Endothelial cell of umbilical vein (primary cell): Measurements from ENCODE around the gene RFX2. TPM values are rescaled to one million over a fixed set of nuclear protein-coding genes. Genes with fewer than 3 reads are reported as not detected.

ENCODE experiments used
- BruUV-seq: library from RNA; stranded (reverse); fragments of 400-500 nt; replicated peaks from 2 replicates; lab custom pipeline; 2021; lab: Mats Ljungman, UMichigan
- CTCF ChIA-PET: fragments of 300-600, 350-600 bp; sonication (Branson Sonifier 250); formaldehyde crosslinking; loops from one replicate; lab custom pipeline; 2021; ENCODE audit warnings: antibody characterized with exemption, inconsistent platforms; lab: Charles Lee
- POLR2A ChIA-PET: fragments of 300-600, 350-600 bp; sonication (Branson Sonifier 250); formaldehyde crosslinking; loops from one replicate; lab custom pipeline; 2021; ENCODE audit warnings: antibody characterized with exemption, inconsistent platforms; lab: Charles Lee
- DNase-seq: peaks from one replicate; pipeline ENCODE4 v3.0.0-alpha.2; 2011; ENCODE audit warnings: low read depth, low spot score
- FAIRE-seq: peaks from 2 replicates; lab custom pipeline; 2011; peaks lifted over from hg19 to GRCh38; lab: Jason Lieb, UNC
- H2AFZ ChIP-seq: 2 replicates; pipeline ENCODE4 v1.6.0; 2012; ENCODE audit warnings: low read depth, low read length, control low read depth, inconsistent platforms
- H3K27ac ChIP-seq: 2 replicates; pipeline ENCODE4 v1.5.1; 2011; ENCODE audit warnings: low read depth, mild to moderate bottlenecking, control low read depth, low read length, moderate library complexity; ENCODE audit not compliant: insufficient read depth
- H3K27me3 ChIP-seq, 2 experiments: 2 replicates each; pipeline versions ENCODE4 v1.6.0 to v1.6.1; 2011; ENCODE audit warnings: low read length in 2 of 2, mixed read lengths in 1 of 2; ENCODE audit not compliant: control insufficient read depth in 2 of 2, insufficient read depth in 2 of 2
- H3K36me3 ChIP-seq, 2 experiments: 2 replicates in 1 of 2; 3 replicates in 1 of 2; pipeline ENCODE4 v1.5.1; 2011; ENCODE audit warnings: low read length in 2 of 2, mild to moderate bottlenecking in 1 of 2, moderate library complexity in 1 of 2; ENCODE audit not compliant: control insufficient read depth in 2 of 2, insufficient read depth in 2 of 2; ENCODE audit errors: extremely low read depth in 1 of 2
- H3K4me1 ChIP-seq: 3 replicates; pipeline ENCODE4 v1.5.1; 2011; ENCODE audit warnings: mild to moderate bottlenecking, low read length; ENCODE audit not compliant: control insufficient read depth, insufficient read depth; ENCODE audit errors: extremely low read depth
- H3K4me2 ChIP-seq: 2 replicates; pipeline ENCODE4 v1.6.1; 2011; ENCODE audit warnings: low read length, control low read depth, mixed read lengths; ENCODE audit not compliant: insufficient read depth
- H3K4me3 ChIP-seq, 3 experiments: fragments of 200-600 bp in 1 of 3; sonication (generic), shearing (Covaris generic) in 1 of 3; replicated peaks in 1 of 3; 2 replicates each; pipeline ENCODE4 v1.5.1; 2011 to 2016; ENCODE audit warnings: control low read depth in 3 of 3, low read length in 3 of 3, mild to moderate bottlenecking in 2 of 3, inconsistent platforms in 1 of 3, low read depth in 1 of 3, moderate library complexity in 1 of 3; ENCODE audit not compliant: insufficient read depth in 1 of 3
- H3K79me2 ChIP-seq: 2 replicates; pipeline ENCODE4 v1.6.0; 2012; ENCODE audit warnings: low read length, inconsistent platforms; ENCODE audit not compliant: control insufficient read depth, insufficient read depth
- H3K9ac ChIP-seq: replicated peaks from 2 replicates; pipeline ENCODE3; 2011; ENCODE audit warnings: low read length, control low read depth; ENCODE audit not compliant: insufficient read depth; ENCODE audit errors: extremely low read depth
- H3K9me1 ChIP-seq: replicated peaks from 3 replicates; pipeline ENCODE4 v1.6.0; 2011; ENCODE audit warnings: mild to moderate bottlenecking, low read length; ENCODE audit not compliant: control insufficient read depth, insufficient read depth; ENCODE audit errors: extremely low read depth
- H3K9me3 ChIP-seq: replicated peaks from 2 replicates; pipeline ENCODE4 v1.5.1; 2012; ENCODE audit warnings: low read length, inconsistent platforms; ENCODE audit not compliant: control insufficient read depth, insufficient read depth
- H4K20me1 ChIP-seq: replicated peaks from 2 replicates; pipeline ENCODE3; 2011; ENCODE audit warnings: mild to moderate bottlenecking, low read length; ENCODE audit not compliant: control insufficient read depth, insufficient read depth; ENCODE audit errors: extremely low read depth
- EZH2 ChIP-seq: IDR thresholded peaks from 2 replicates; pipeline ENCODE4 v1.6.1; 2012; ENCODE audit warnings: borderline replicate concordance, low read depth, mild to moderate bottlenecking, moderate library complexity, low read length, inconsistent platforms; ENCODE audit not compliant: severe bottlenecking
- FOS ChIP-seq: IDR thresholded peaks from 2 replicates; pipeline ENCODE4 v1.6.1; 2011; ENCODE audit warnings: mild to moderate bottlenecking, low read length, moderate library complexity, borderline replicate concordance; ENCODE audit not compliant: insufficient read depth
- GATA2 ChIP-seq: IDR thresholded peaks from 2 replicates; pipeline ENCODE4 v1.7.0; 2011; ENCODE audit warnings: low read depth, mild to moderate bottlenecking, moderate library complexity, mixed read lengths, low read length; ENCODE audit not compliant: insufficient read length, insufficient read depth
- JUN ChIP-seq: IDR thresholded peaks from 2 replicates; pipeline ENCODE4 v1.6.1; 2011; ENCODE audit warnings: borderline replicate concordance, low read depth; ENCODE audit not compliant: insufficient read length, insufficient read depth
- MYC ChIP-seq: IDR thresholded peaks from one replicate; pipeline ENCODE4 v1.6.1; 2011; ENCODE audit warnings: mild to moderate bottlenecking, low read depth, low read length
- POLR2A ChIP-seq: IDR thresholded peaks from 2 replicates; pipeline ENCODE4 v1.6.1; 2012; ENCODE audit warnings: low read depth, mild to moderate bottlenecking, control low read depth, low read length
- POLR2AphosphoS5 ChIP-seq: IDR thresholded peaks from 2 replicates; pipeline ENCODE4 v1.6.1; 2012; ENCODE audit warnings: low read depth, mild to moderate bottlenecking, control low read depth, low read length, moderate library complexity; ENCODE audit not compliant: insufficient read depth
- dilution Hi-C: fragments of 300-500 bp; cut with MboI; formaldehyde crosslinking; loops from one replicate; pipeline ENCODE4 v1.15.0; 2019; ENCODE audit warnings: low sequenced_read_pairs; ENCODE audit not compliant: extremely low pct_ligation_motif_present
- intact Hi-C: fragments of 100-400 bp; cut with micrococcal nuclease; formaldehyde crosslinking; loops from one replicate; pipeline ENCODE4 v1.10.0; 2022
- polyA plus RNA-seq, 4 experiments: library from polyadenylated mRNA; depleted of rRNA in 3 of 4; stranded (reverse) in 3 of 4; unstranded in 1 of 4; fragments of >200 nt; gene quantifications; 2 replicates each; pipeline versions ENCODE4 v1.2.1 to v1.2.3, GENCODE V29; 2011 to 2012; ENCODE audit warnings: missing spikeins in 1 of 4
- total RNA-seq: library from RNA; stranded (reverse); gene quantifications from 2 replicates; pipeline ENCODE4 v1.2.3, GENCODE V29; 2021
- TF ChIP-seq, protein P1 (sequence below), 2 donors: IDR thresholded peaks; 1 replicate in 1 of 2; 2 replicates in 1 of 2; pipeline ENCODE4 v1.5.1; 2011; ENCODE audit warnings: low read length in 2 of 2, mild to moderate bottlenecking in 2 of 2, moderate library complexity in 2 of 2, control low read depth in 1 of 2, inconsistent platforms in 1 of 2, low read depth in 1 of 2; ENCODE audit not compliant: insufficient read depth in 1 of 2; ENCODE audit errors: extremely low read depth in 1 of 2
- TF ChIP-seq, protein P2 (sequence below): IDR thresholded peaks from 2 replicates; pipeline ENCODE4 v1.6.1; 2011; ENCODE audit not compliant: insufficient read depth, insufficient read length

The RFX2 gene
- total and polyA plus RNA-seq, 2 donors (not counting 3 experiments of a cell fraction or from before 2014, with no cell fraction given): 16.1 to 19.0 TPM

DNA sequence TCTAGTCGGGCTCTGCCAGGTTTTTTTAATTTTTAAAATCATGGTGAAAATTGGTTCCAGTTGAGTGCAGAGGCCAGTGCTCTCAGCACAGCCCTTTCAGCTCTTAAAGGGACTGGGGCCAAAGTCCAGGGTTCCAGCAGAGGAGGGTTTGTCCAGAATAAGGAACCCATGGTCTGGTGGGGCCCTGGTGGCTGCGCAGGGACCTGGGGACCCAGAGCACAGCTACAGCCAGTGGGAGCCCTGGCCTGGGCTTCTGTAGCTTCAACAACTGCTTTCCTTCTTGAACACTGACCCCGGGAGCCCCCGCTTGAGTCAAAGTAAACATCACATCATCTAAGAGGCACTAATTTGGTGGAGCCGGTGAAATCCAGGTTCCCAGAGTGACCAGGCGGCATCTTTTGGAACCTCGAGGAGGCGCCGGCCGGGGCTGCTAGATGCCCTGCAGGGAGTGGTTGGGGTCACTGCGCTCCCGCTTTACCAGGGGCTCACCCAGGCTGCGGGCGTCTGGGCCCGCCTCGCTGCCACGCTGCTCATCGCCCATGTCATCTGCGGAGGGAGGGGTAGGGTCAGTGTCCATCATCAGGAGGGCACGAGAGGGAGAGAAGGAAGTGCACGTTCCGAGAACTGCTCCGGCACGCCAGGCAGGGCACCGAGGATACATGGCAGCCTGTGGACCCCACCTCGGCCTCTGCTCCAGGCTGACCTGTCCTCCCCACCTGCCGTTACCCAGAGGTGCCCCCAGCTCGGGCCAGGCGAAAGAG is 115.7 kb downstream of the RFX2 start:
- Histone ChIP-seq H3K36me3 (peaks cover 0 to 10% of the 10 kb centered on the region in 2 experiments), H3K27ac (no peak overlapping the region), H3K4me1 (peaks cover 15% of the 10 kb centered on the region), H4K20me1 (no peaks in the 10 kb centered on the region), H3K79me2 (no peaks in the 10 kb centered on the region), H3K4me3 (no peak overlapping the region), H2AFZ (no peak overlapping the region), H3K9me3 (no peaks in the 10 kb centered on the region), H3K4me2 (peak overlapping the region; percentile 48), H3K9me1 (no peaks in the 10 kb centered on the region), H3K27me3 (no peaks in the 10 kb centered on the region), H3K9ac (no peak overlapping the region)
- no TSS peak for BruUV-seq
- DNase-seq: no peak
- no peak for FAIRE-seq
- TF ChIP-seq FOS (no peak), MYC (no peak), EZH2 (no peak), GATA2 (no peak), POLR2AphosphoS5 (no peak), JUN (no peak), POLR2A (no peak)
- TF ChIP-seq, protein P1, sequence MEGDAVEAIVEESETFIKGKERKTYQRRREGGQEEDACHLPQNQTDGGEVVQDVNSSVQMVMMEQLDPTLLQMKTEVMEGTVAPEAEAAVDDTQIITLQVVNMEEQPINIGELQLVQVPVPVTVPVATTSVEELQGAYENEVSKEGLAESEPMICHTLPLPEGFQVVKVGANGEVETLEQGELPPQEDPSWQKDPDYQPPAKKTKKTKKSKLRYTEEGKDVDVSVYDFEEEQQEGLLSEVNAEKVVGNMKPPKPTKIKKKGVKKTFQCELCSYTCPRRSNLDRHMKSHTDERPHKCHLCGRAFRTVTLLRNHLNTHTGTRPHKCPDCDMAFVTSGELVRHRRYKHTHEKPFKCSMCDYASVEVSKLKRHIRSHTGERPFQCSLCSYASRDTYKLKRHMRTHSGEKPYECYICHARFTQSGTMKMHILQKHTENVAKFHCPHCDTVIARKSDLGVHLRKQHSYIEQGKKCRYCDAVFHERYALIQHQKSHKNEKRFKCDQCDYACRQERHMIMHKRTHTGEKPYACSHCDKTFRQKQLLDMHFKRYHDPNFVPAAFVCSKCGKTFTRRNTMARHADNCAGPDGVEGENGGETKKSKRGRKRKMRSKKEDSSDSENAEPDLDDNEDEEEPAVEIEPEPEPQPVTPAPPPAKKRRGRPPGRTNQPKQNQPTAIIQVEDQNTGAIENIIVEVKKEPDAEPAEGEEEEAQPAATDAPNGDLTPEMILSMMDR (IDR thresholded peaks at IDR 0.05; ENCODE audit: extremely low read depth in 1 of 2, insufficient read depth in 1 of 2, low read depth in 1 of 2, low read length in 2 of 2): no peak
- TF ChIP-seq, protein P2, sequence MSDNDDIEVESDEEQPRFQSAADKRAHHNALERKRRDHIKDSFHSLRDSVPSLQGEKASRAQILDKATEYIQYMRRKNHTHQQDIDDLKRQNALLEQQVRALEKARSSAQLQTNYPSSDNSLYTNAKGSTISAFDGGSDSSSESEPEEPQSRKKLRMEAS: no peak
- intact Hi-C loops: no loop called here
- dilution Hi-C loops: no loop called here
- CTCF ChIA-PET: interaction anchor here (0.8 to 2.7 kb wide), 3 partner anchors 19 to 29 kb away, joined by 3 to 30 read pairs (median 6); no protein-coding TSS in a partner anchor
- POLR2A ChIA-PET: no interaction called here
